ENCODE measurements around the gene TCF3.

TCF3 gene

GRCh38 chr19:1560286-1560882 lies 92.0 kb downstream of the TCF3 start:
- no peak for DNase-seq (ENCODE audit: low spot score)
